Endothelial cell of umbilical vein (primary cell): Measurements from ENCODE around the gene TSC22D3. TPM values are rescaled to one million over a fixed set of nuclear protein-coding genes. Genes with fewer than 3 reads are reported as not detected.

Experiments
- BruUV-seq: library from RNA; stranded (reverse); fragments of 400-500 nt; replicated peaks from 2 replicates; lab custom pipeline; 2021; lab: Mats Ljungman, UMichigan
- CTCF ChIA-PET: fragments of 300-600, 350-600 bp; sonication (Branson Sonifier 250); formaldehyde crosslinking; loops from one replicate; lab custom pipeline; 2021; ENCODE audit warnings: antibody characterized with exemption, inconsistent platforms; lab: Charles Lee
- POLR2A ChIA-PET: fragments of 300-600, 350-600 bp; sonication (Branson Sonifier 250); formaldehyde crosslinking; loops from one replicate; lab custom pipeline; 2021; ENCODE audit warnings: antibody characterized with exemption, inconsistent platforms; lab: Charles Lee
- DNase-seq: peaks from one replicate; pipeline ENCODE4 v3.0.0-alpha.2; 2011; ENCODE audit warnings: low read depth, low spot score
- FAIRE-seq: peaks from 2 replicates; lab custom pipeline; 2011; peaks lifted over from hg19 to GRCh38; lab: Jason Lieb, UNC
- H2AFZ ChIP-seq: 2 replicates; pipeline ENCODE4 v1.6.0; 2012; ENCODE audit warnings: low read depth, low read length, control low read depth, inconsistent platforms
- H3K27ac ChIP-seq: 2 replicates; pipeline ENCODE4 v1.5.1; 2011; ENCODE audit warnings: low read depth, mild to moderate bottlenecking, control low read depth, low read length, moderate library complexity; ENCODE audit not compliant: insufficient read depth
- H3K27me3 ChIP-seq, 2 experiments: 2 replicates each; pipeline versions ENCODE4 v1.6.0 to v1.6.1; 2011; ENCODE audit warnings: low read length in 2 of 2, mixed read lengths in 1 of 2; ENCODE audit not compliant: control insufficient read depth in 2 of 2, insufficient read depth in 2 of 2
- H3K36me3 ChIP-seq, 2 experiments: 2 replicates in 1 of 2; 3 replicates in 1 of 2; pipeline ENCODE4 v1.5.1; 2011; ENCODE audit warnings: low read length in 2 of 2, mild to moderate bottlenecking in 1 of 2, moderate library complexity in 1 of 2; ENCODE audit not compliant: control insufficient read depth in 2 of 2, insufficient read depth in 2 of 2; ENCODE audit errors: extremely low read depth in 1 of 2
- H3K4me1 ChIP-seq: 3 replicates; pipeline ENCODE4 v1.5.1; 2011; ENCODE audit warnings: mild to moderate bottlenecking, low read length; ENCODE audit not compliant: control insufficient read depth, insufficient read depth; ENCODE audit errors: extremely low read depth
- H3K4me2 ChIP-seq: 2 replicates; pipeline ENCODE4 v1.6.1; 2011; ENCODE audit warnings: low read length, control low read depth, mixed read lengths; ENCODE audit not compliant: insufficient read depth
- H3K4me3 ChIP-seq, 3 experiments: fragments of 200-600 bp in 1 of 3; sonication (generic), shearing (Covaris generic) in 1 of 3; replicated peaks in 1 of 3; 2 replicates each; pipeline ENCODE4 v1.5.1; 2011 to 2016; ENCODE audit warnings: control low read depth in 3 of 3, low read length in 3 of 3, mild to moderate bottlenecking in 2 of 3, inconsistent platforms in 1 of 3, low read depth in 1 of 3, moderate library complexity in 1 of 3; ENCODE audit not compliant: insufficient read depth in 1 of 3
- H3K79me2 ChIP-seq: 2 replicates; pipeline ENCODE4 v1.6.0; 2012; ENCODE audit warnings: low read length, inconsistent platforms; ENCODE audit not compliant: control insufficient read depth, insufficient read depth
- H3K9ac ChIP-seq: replicated peaks from 2 replicates; pipeline ENCODE3; 2011; ENCODE audit warnings: low read length, control low read depth; ENCODE audit not compliant: insufficient read depth; ENCODE audit errors: extremely low read depth
- H3K9me1 ChIP-seq: replicated peaks from 3 replicates; pipeline ENCODE4 v1.6.0; 2011; ENCODE audit warnings: mild to moderate bottlenecking, low read length; ENCODE audit not compliant: control insufficient read depth, insufficient read depth; ENCODE audit errors: extremely low read depth
- H3K9me3 ChIP-seq: replicated peaks from 2 replicates; pipeline ENCODE4 v1.5.1; 2012; ENCODE audit warnings: low read length, inconsistent platforms; ENCODE audit not compliant: control insufficient read depth, insufficient read depth
- H4K20me1 ChIP-seq: replicated peaks from 2 replicates; pipeline ENCODE3; 2011; ENCODE audit warnings: mild to moderate bottlenecking, low read length; ENCODE audit not compliant: control insufficient read depth, insufficient read depth; ENCODE audit errors: extremely low read depth
- EZH2 ChIP-seq: IDR thresholded peaks from 2 replicates; pipeline ENCODE4 v1.6.1; 2012; ENCODE audit warnings: borderline replicate concordance, low read depth, mild to moderate bottlenecking, moderate library complexity, low read length, inconsistent platforms; ENCODE audit not compliant: severe bottlenecking
- FOS ChIP-seq: IDR thresholded peaks from 2 replicates; pipeline ENCODE4 v1.6.1; 2011; ENCODE audit warnings: mild to moderate bottlenecking, low read length, moderate library complexity, borderline replicate concordance; ENCODE audit not compliant: insufficient read depth
- GATA2 ChIP-seq: IDR thresholded peaks from 2 replicates; pipeline ENCODE4 v1.7.0; 2011; ENCODE audit warnings: low read depth, mild to moderate bottlenecking, moderate library complexity, mixed read lengths, low read length; ENCODE audit not compliant: insufficient read length, insufficient read depth
- MAX ChIP-seq: IDR thresholded peaks from 2 replicates; pipeline ENCODE4 v1.6.1; 2011; ENCODE audit not compliant: insufficient read depth, insufficient read length
- MYC ChIP-seq: IDR thresholded peaks from one replicate; pipeline ENCODE4 v1.6.1; 2011; ENCODE audit warnings: mild to moderate bottlenecking, low read depth, low read length
- POLR2A ChIP-seq: IDR thresholded peaks from 2 replicates; pipeline ENCODE4 v1.6.1; 2012; ENCODE audit warnings: low read depth, mild to moderate bottlenecking, control low read depth, low read length
- POLR2AphosphoS5 ChIP-seq: IDR thresholded peaks from 2 replicates; pipeline ENCODE4 v1.6.1; 2012; ENCODE audit warnings: low read depth, mild to moderate bottlenecking, control low read depth, low read length, moderate library complexity; ENCODE audit not compliant: insufficient read depth
- dilution Hi-C: fragments of 300-500 bp; cut with MboI; formaldehyde crosslinking; loops from one replicate; pipeline ENCODE4 v1.15.0; 2019; ENCODE audit warnings: low sequenced_read_pairs; ENCODE audit not compliant: extremely low pct_ligation_motif_present
- intact Hi-C: fragments of 100-400 bp; cut with micrococcal nuclease; formaldehyde crosslinking; loops from one replicate; pipeline ENCODE4 v1.10.0; 2022
- polyA plus RNA-seq, 4 experiments: library from polyadenylated mRNA; depleted of rRNA in 3 of 4; stranded (reverse) in 3 of 4; unstranded in 1 of 4; fragments of >200 nt; gene quantifications; 2 replicates each; pipeline versions ENCODE4 v1.2.1 to v1.2.3, GENCODE V29; 2011 to 2012; ENCODE audit warnings: missing spikeins in 1 of 4
- total RNA-seq: library from RNA; stranded (reverse); gene quantifications from 2 replicates; pipeline ENCODE4 v1.2.3, GENCODE V29; 2021
- TF ChIP-seq, protein P1 (sequence below), 2 donors: IDR thresholded peaks; 1 replicate in 1 of 2; 2 replicates in 1 of 2; pipeline ENCODE4 v1.5.1; 2011; ENCODE audit warnings: low read length in 2 of 2, mild to moderate bottlenecking in 2 of 2, moderate library complexity in 2 of 2, control low read depth in 1 of 2, inconsistent platforms in 1 of 2, low read depth in 1 of 2; ENCODE audit not compliant: insufficient read depth in 1 of 2; ENCODE audit errors: extremely low read depth in 1 of 2

Gene TSC22D3
- total and polyA plus RNA-seq, 2 donors (not counting 3 experiments of a cell fraction or from before 2014, with no cell fraction given) = 21.1 to 37.4 TPM

GRCh38 chrX:107744868-107745267 is 30.7 kb downstream of the TSC22D3 start:
- BruUV-seq = no TSS peak
- Histone ChIP-seq H3K79me2 (no peaks in the 10 kb centered on the region), H2AFZ (no peak overlapping the region), H3K36me3 (no peaks in the 10 kb centered on the region), H3K9me3 (no peaks in the 10 kb centered on the region), H3K4me1 (peaks cover 14% of the 10 kb centered on the region), H3K9me1 (no peaks in the 10 kb centered on the region), H4K20me1 (no peaks in the 10 kb centered on the region), H3K9ac (no peak overlapping the region), H3K4me3 (no peak overlapping the region), H3K4me2 (no peak overlapping the region), H3K27ac (no peak overlapping the region), H3K27me3 (no peaks in the 10 kb centered on the region)
- CTCF ChIA-PET = interaction anchor here (1.3 kb wide), 1 partner anchor 32 kb away, joined by 7 read pairs; the partner anchor contains the start of gene NCBP2L
- POLR2A ChIA-PET = no interaction called here
- dilution Hi-C loops (no loop called here), intact Hi-C loops (no loop called here)
- peak; percentile 8 for FAIRE-seq
- TF ChIP-seq FOS (no peak), MAX (no peak), EZH2 (no peak), POLR2A (no peak), POLR2AphosphoS5 (no peak), MYC (no peak), GATA2 (no peak)
- TF ChIP-seq, protein P1, sequence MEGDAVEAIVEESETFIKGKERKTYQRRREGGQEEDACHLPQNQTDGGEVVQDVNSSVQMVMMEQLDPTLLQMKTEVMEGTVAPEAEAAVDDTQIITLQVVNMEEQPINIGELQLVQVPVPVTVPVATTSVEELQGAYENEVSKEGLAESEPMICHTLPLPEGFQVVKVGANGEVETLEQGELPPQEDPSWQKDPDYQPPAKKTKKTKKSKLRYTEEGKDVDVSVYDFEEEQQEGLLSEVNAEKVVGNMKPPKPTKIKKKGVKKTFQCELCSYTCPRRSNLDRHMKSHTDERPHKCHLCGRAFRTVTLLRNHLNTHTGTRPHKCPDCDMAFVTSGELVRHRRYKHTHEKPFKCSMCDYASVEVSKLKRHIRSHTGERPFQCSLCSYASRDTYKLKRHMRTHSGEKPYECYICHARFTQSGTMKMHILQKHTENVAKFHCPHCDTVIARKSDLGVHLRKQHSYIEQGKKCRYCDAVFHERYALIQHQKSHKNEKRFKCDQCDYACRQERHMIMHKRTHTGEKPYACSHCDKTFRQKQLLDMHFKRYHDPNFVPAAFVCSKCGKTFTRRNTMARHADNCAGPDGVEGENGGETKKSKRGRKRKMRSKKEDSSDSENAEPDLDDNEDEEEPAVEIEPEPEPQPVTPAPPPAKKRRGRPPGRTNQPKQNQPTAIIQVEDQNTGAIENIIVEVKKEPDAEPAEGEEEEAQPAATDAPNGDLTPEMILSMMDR (IDR thresholded peaks at IDR 0.05; ENCODE audit: extremely low read depth in 1 of 2, insufficient read depth in 1 of 2, low read depth in 1 of 2, low read length in 2 of 2) = no peak
- DNase-seq = no peak
